Activated CD8-positive, alpha-beta T cell treated with anti-CD3 and anti-CD28 coated beads, Interleukin-2, amount 10 ng/mL, durations not matched to agents 7 days and 5 days (primary cell): ENCODE results near the gene TLE4. TPM values are rescaled to one million over a fixed set of nuclear protein-coding genes. Genes with fewer than 3 reads are reported as not detected.

Experiments used
- ATAC-seq: fragments of 150-1000 bp; cut with Tn5 transposase; one replicate; pipeline ENCODE4 v1.10.0; 2021; ENCODE audit warnings: moderate library complexity
- CTCF ChIA-PET: fragments of 350-600 bp; sonication (Branson Sonifier 250); formaldehyde crosslinking; loops from one replicate; lab custom pipeline; 2021; ENCODE audit warnings: antibody characterized with exemption; lab: Charles Lee
- POLR2A ChIA-PET: fragments of 350-600 bp; sonication (Branson Sonifier 250); formaldehyde crosslinking; loops from one replicate; lab custom pipeline; 2021; ENCODE audit warnings: antibody characterized with exemption; lab: Charles Lee
- DNase-seq: peaks from one replicate; pipeline ENCODE4 v3.0.0-alpha.2; 2020
- H3K27ac Mint-ChIP-seq: one replicate; pipeline ENCODE4 v1.8.0; 2021; ENCODE audit warnings: mild to moderate bottlenecking, mixed read lengths
- H3K27me3 Mint-ChIP-seq: one replicate; pipeline ENCODE4 v1.8.0; 2021; ENCODE audit warnings: low read depth, mixed read lengths
- H3K36me3 Mint-ChIP-seq: one replicate; pipeline ENCODE4 v1.8.0; 2021; ENCODE audit warnings: low read depth, mixed read lengths
- H3K4me1 Mint-ChIP-seq: one replicate; pipeline ENCODE4 v1.8.0; 2021; ENCODE audit warnings: low read depth, mixed read lengths
- H3K4me3 Mint-ChIP-seq: one replicate; pipeline ENCODE4 v1.8.0; 2021; ENCODE audit warnings: mild to moderate bottlenecking, mixed read lengths
- H3K9me3 Mint-ChIP-seq: one replicate; pipeline ENCODE4 v1.8.0; 2022; ENCODE audit warnings: mixed read lengths; ENCODE audit not compliant: insufficient read depth
- total RNA-seq, 2 experiments: library from RNA; stranded (reverse); gene quantifications; one replicate each; pipeline ENCODE4 v1.2.3, GENCODE V29; 2021

Gene TLE4
- total RNA-seq, 2 experiments from 2014 or later = 47.7 to 51.8 TPM

GRCh38 chr9:79658926-79659325, 87.2 kb downstream of the TLE4 start:
- Mint-ChIP-seq H3K4me1 (peaks cover 15% of the 10 kb centered on the region), H3K27ac (no peak overlapping the region), H3K27me3 (no peaks in the 10 kb centered on the region), H3K4me3 (no peak overlapping the region), H3K9me3 (no peaks in the 10 kb centered on the region), H3K36me3 (peaks cover 37% of the 10 kb centered on the region)
- ATAC-seq = no peak
- ChIA-PET CTCF (interaction anchor here (1.2 kb wide), 1 partner anchor 10 kb away, joined by 4 read pairs; no protein-coding TSS in a partner anchor), POLR2A (no interaction called here)
- no peak for DNase-seq

GRCh38 chr9:79660615-79661014, 88.8 kb downstream of the TLE4 start:
- POLR2A ChIA-PET = no interaction called here

GRCh38 chr9:79661279-79661678, 89.5 kb downstream of the TLE4 start:
- Mint-ChIP-seq H3K27ac (no peak overlapping the region), H3K27me3 (no peaks in the 10 kb centered on the region), H3K9me3 (no peaks in the 10 kb centered on the region), H3K4me1 (peaks cover 15% of the 10 kb centered on the region), H3K36me3 (peaks cover 28% of the 10 kb centered on the region), H3K4me3 (no peak overlapping the region)
- ATAC-seq (no peak), DNase-seq (no peak)
- ChIA-PET CTCF (no interaction called here), POLR2A (interaction anchor here (2.3 kb wide), 1 partner anchor 89 kb away, joined by 7 read pairs; the partner anchor contains the start of gene TLE4)

More at GRCh38 chr9:79660615-79661014, 88.8 kb downstream of the TLE4 start:
- DNase-seq (no peak), ATAC-seq (no peak)
- no peak overlapping the region for H3K27ac Mint-ChIP-seq
- H3K4me3 Mint-ChIP-seq = no peak overlapping the region
- H3K4me1 Mint-ChIP-seq = peaks cover 15% of the 10 kb centered on the region
- CTCF ChIA-PET = no interaction called here
- H3K27me3 Mint-ChIP-seq = no peaks in the 10 kb centered on the region
- peaks cover 32% of the 10 kb centered on the region for H3K36me3 Mint-ChIP-seq
- no peaks in the 10 kb centered on the region for H3K9me3 Mint-ChIP-seq

- no peak overlapping the region for H3K27ac Mint-ChIP-seq
- H3K4me1 Mint-ChIP-seq = peaks cover 15% of the 10 kb centered on the region
- POLR2A ChIA-PET = interaction anchor here (2.3 kb wide), 1 partner anchor 90 kb away, joined by 7 read pairs; the partner anchor contains the start of gene TLE4
- H3K36me3 Mint-ChIP-seq = peaks cover 23% of the 10 kb centered on the region
- DNase-seq (no peak), ATAC-seq (no peak)
- no peaks in the 10 kb centered on the region for H3K27me3 Mint-ChIP-seq
- no peaks in the 10 kb centered on the region for H3K9me3 Mint-ChIP-seq
- CTCF ChIA-PET = no interaction called here
- no peak overlapping the region for H3K4me3 Mint-ChIP-seq
These were observed 90.2 kb downstream of the TLE4 start for GRCh38 chr9:79661886-79662536.

GRCh38 chr9:79662537-79662956, 90.8 kb downstream of the TLE4 start:
- H3K27me3 Mint-ChIP-seq = no peaks in the 10 kb centered on the region
- DNase-seq (no peak), ATAC-seq (peak; percentile 27)
- ChIA-PET CTCF (no interaction called here), POLR2A (interaction anchor here (2.3 kb wide), 1 partner anchor 91 kb away, joined by 7 read pairs; the partner anchor contains the start of gene TLE4)
- H3K9me3 Mint-ChIP-seq = no peaks in the 10 kb centered on the region
- peaks cover 15% of the 10 kb centered on the region for H3K4me1 Mint-ChIP-seq
- H3K36me3 Mint-ChIP-seq = peaks cover 22% of the 10 kb centered on the region
- H3K4me3 Mint-ChIP-seq = no peak overlapping the region
- no peak overlapping the region for H3K27ac Mint-ChIP-seq

GRCh38 chr9:79663300-79663699, 91.5 kb downstream of the TLE4 start:
- Mint-ChIP-seq H3K9me3 (no peaks in the 10 kb centered on the region), H3K27me3 (no peaks in the 10 kb centered on the region), H3K36me3 (peaks cover 19% of the 10 kb centered on the region), H3K27ac (no peak overlapping the region), H3K4me3 (no peak overlapping the region), H3K4me1 (peaks cover 15% of the 10 kb centered on the region)
- ChIA-PET CTCF (no interaction called here), POLR2A (interaction anchor here (2.3 kb wide), 1 partner anchor 91 kb away, joined by 7 read pairs; the partner anchor contains the start of gene TLE4)
- DNase-seq (no peak), ATAC-seq (no peak)

GRCh38 chr9:79663878-79664277, 92.1 kb downstream of the TLE4 start:
- H3K36me3 Mint-ChIP-seq = peaks cover 15% of the 10 kb centered on the region

GRCh38 chr9:79664375-79664831, 92.6 kb downstream of the TLE4 start:
- CTCF ChIA-PET = interaction anchor here (1.1 kb wide), 2 partner anchors 10 to 99 kb away, joined by 3 read pairs; no protein-coding TSS in a partner anchor
- Mint-ChIP-seq H3K9me3 (no peaks in the 10 kb centered on the region), H3K27me3 (no peaks in the 10 kb centered on the region), H3K4me1 (peaks cover 15% of the 10 kb centered on the region), H3K36me3 (peaks cover 15% of the 10 kb centered on the region), H3K27ac (no peak overlapping the region), H3K4me3 (no peak overlapping the region)
- DNase-seq = no peak
- POLR2A ChIA-PET = no interaction called here
- ATAC-seq = no peak

More at GRCh38 chr9:79663878-79664277, 92.1 kb downstream of the TLE4 start:
- H3K27me3 Mint-ChIP-seq = no peaks in the 10 kb centered on the region
- ChIA-PET CTCF (interaction anchor here (1.1 kb wide), 1 partner anchor 10 kb away, joined by 3 read pairs; no protein-coding TSS in a partner anchor), POLR2A (no interaction called here)
- peaks cover 15% of the 10 kb centered on the region for H3K4me1 Mint-ChIP-seq
- ATAC-seq (no peak), DNase-seq (no peak)
- H3K27ac Mint-ChIP-seq = no peak overlapping the region
- no peaks in the 10 kb centered on the region for H3K9me3 Mint-ChIP-seq
- no peak overlapping the region for H3K4me3 Mint-ChIP-seq

- Mint-ChIP-seq H3K27me3 (no peaks in the 10 kb centered on the region), H3K4me1 (peaks cover 15% of the 10 kb centered on the region), H3K4me3 (no peak overlapping the region), H3K36me3 (peaks cover 22% of the 10 kb centered on the region), H3K27ac (no peak overlapping the region), H3K9me3 (no peaks in the 10 kb centered on the region)
- ATAC-seq (no peak), DNase-seq (no peak)
- ChIA-PET POLR2A (interaction anchor here (1.2 kb wide), 1 partner anchor 21 kb away, joined by 3 read pairs; no protein-coding TSS in a partner anchor), CTCF (interaction anchor here (1.1 kb wide), 1 partner anchor 100 kb away, joined by 3 read pairs; no protein-coding TSS in a partner anchor)
These were observed 93.6 kb downstream of the TLE4 start for GRCh38 chr9:79665369-79665768.

GRCh38 chr9:79665931-79666330, 94.2 kb downstream of the TLE4 start:
- peaks cover 15% of the 10 kb centered on the region for H3K4me1 Mint-ChIP-seq
- H3K27ac Mint-ChIP-seq = no peak overlapping the region
- H3K9me3 Mint-ChIP-seq = no peaks in the 10 kb centered on the region
- ChIA-PET CTCF (no interaction called here), POLR2A (interaction anchor here (1.2 kb wide), 1 partner anchor 21 kb away, joined by 3 read pairs; no protein-coding TSS in a partner anchor)
- DNase-seq = no peak
- no peaks in the 10 kb centered on the region for H3K27me3 Mint-ChIP-seq
- no peak overlapping the region for H3K4me3 Mint-ChIP-seq
- H3K36me3 Mint-ChIP-seq = peaks cover 27% of the 10 kb centered on the region
- ATAC-seq = no peak

GRCh38 chr9:79667120-79667519, 95.4 kb downstream of the TLE4 start:
- H3K27me3 Mint-ChIP-seq = no peaks in the 10 kb centered on the region
- no peak overlapping the region for H3K27ac Mint-ChIP-seq
- peaks cover 13% of the 10 kb centered on the region for H3K4me1 Mint-ChIP-seq
- CTCF ChIA-PET = no interaction called here
- peaks cover 38% of the 10 kb centered on the region for H3K36me3 Mint-ChIP-seq
- ATAC-seq (no peak), DNase-seq (no peak)
- no peak overlapping the region for H3K4me3 Mint-ChIP-seq
- no peaks in the 10 kb centered on the region for H3K9me3 Mint-ChIP-seq
- POLR2A ChIA-PET = no interaction called here

GRCh38 chr9:79667817-79668436, 96.2 kb downstream of the TLE4 start:
- ATAC-seq = no peak
- peaks cover 11% of the 10 kb centered on the region for H3K4me1 Mint-ChIP-seq
- H3K36me3 Mint-ChIP-seq = peaks cover 40% of the 10 kb centered on the region
- CTCF ChIA-PET = no interaction called here
- no peaks in the 10 kb centered on the region for H3K9me3 Mint-ChIP-seq
- H3K27me3 Mint-ChIP-seq = no peaks in the 10 kb centered on the region
- POLR2A ChIA-PET = no interaction called here
- H3K27ac Mint-ChIP-seq = no peak overlapping the region
- no peak overlapping the region for H3K4me3 Mint-ChIP-seq
- no peak for DNase-seq
